ENCODE data around the gene MECP2. TPM values are rescaled to one million over a fixed set of nuclear protein-coding genes. Genes with fewer than 3 reads are reported as not detected.
"Not testable (repeated sequence)": the region's sequence is repeated elsewhere in the genome, so short reads cannot be mapped to it uniquely, and the experiment has no call there.

MECP2 gene
- total and polyA plus RNA-seq, 4 experiments from 2014 or later: 9.5 to 108 (median 65.0) TPM

DNA sequence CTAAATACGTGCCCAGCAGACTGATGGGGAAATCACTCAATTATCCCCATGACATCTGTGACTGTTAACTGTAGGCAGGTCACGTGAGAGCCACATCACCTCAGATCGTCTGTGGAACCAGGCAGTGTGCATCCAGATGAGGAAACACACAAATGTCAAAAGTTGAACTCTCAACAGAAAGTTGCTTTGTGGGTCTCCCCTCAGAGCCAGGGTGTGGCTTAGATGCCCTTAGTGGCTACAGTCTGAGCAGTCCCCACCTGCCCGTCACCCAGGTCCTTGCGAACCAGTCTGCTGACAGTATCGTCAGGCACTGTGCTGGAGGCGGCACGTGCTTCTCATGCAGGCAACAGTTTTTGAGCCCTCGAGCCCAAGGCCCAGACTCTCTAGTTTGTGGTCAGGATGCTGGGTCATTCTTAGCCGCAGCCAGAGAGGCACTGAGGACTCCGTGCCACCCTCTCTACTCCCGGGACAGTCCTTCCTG, 114.2 kb downstream of the MECP2 start:
- H3K27me3 Mint-ChIP-seq: no peaks in the 10 kb centered on the region
- Histone ChIP-seq H3K4me3 (ENCODE audit: low read length in 2 of 2) (no peak overlapping the region), H3K36me3 (ENCODE audit: insufficient read depth, low read length) (no peaks in the 10 kb centered on the region), H3K27ac (ENCODE audit: low read depth, low read length) (peak overlapping the region; percentile 52), H3K9me3 (ENCODE audit: control insufficient read depth in 1 of 2, low read length in 2 of 2) (no peaks in the 10 kb centered on the region), H3K4me1 (ENCODE audit: insufficient read depth, low read length) (peaks cover 60% of the 10 kb centered on the region), H3K27me3 (ENCODE audit: insufficient read depth, low read length) (no peaks in the 10 kb centered on the region)
- peak overlapping the region; percentile 90 to 97 (median 95) for H3K27ac Mint-ChIP-seq
- no peaks in the 10 kb centered on the region for H3K9me3 Mint-ChIP-seq
- POLR2A ChIA-PET (ENCODE audit: partially characterized antibody): interaction anchor here (0.9 to 5.8 kb wide), 4 partner anchors 12 to 36 kb away, joined by 4 to 129 read pairs (median 37); partner anchors contain the start of genes HCFC1, IRAK1 and TMEM187
- intact Hi-C loops (cut with micrococcal nuclease): loop anchor here (5.0 kb wide), 1 partner anchor 114 kb away; the partner anchor contains the start of gene MECP2
- H3K4me1 Mint-ChIP-seq: peaks cover 22 to 71% (median 40%) of the 10 kb centered on the region in 4 donors
- peak in 1 of 5 donors; percentile 43 for DNase-seq
- no peaks in the 10 kb centered on the region for H3K36me3 Mint-ChIP-seq
- CTCF ChIA-PET (ENCODE audit: partially characterized antibody): no interaction called here
- peak overlapping the region in 6 of 8 donors; percentile 45 to 91 (median 58) for H3K4me3 Mint-ChIP-seq

DNA sequence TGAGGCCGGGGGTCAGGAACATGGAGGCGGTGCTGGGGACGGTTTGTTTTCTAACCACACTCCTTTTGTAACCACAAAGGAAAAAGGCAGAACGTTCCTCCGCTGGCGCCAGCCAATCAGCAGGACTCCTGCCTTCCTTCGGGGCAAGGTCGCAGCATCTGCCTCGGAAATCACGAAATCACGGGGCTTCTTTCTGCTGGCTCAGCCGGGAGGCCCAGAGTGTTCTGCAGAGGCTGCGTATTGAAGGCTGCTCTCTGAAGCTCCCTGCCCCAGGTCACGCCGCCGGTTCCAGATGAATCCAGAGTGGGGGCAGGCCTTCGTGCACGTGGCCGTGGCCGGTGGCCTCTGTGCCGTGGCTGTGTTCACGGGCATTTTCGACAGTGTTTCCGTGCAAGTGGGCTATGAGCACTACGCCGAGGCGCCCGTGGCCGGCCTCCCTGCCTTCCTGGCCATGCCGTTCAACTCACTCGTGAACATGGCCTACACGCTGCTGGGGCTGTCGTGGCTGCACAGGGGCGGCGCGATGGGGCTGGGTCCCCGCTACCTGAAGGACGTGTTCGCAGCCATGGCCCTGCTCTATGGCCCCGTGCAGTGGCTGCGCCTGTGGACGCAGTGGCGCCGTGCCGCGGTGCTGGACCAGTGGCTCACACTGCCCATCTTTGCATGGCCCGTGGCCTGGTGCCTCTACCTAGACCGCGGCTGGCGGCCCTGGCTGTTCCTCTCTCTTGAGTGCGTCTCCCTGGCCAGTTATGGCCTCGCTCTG, 115.6 kb downstream of the MECP2 start:
- peak overlapping the region; percentile 90 to 97 (median 94) for H3K27ac Mint-ChIP-seq
- H3K4me1 ChIP-seq (ENCODE audit: insufficient read depth, low read length): peaks cover 56% of the 10 kb centered on the region
- intact Hi-C loops (cut with micrococcal nuclease): loop anchor here (1.0 to 5.0 kb wide), 2 partner anchors 10 to 115 kb away; partner anchors contain the start of genes MECP2 and TMEM187
- ChIA-PET POLR2A (ENCODE audit: partially characterized antibody) (interaction anchor here (0.9 to 5.8 kb wide), 12 partner anchors 8 to 566 kb away, joined by 3 to 129 read pairs (median 4); partner anchors contain the start of genes ARHGAP4, HCFC1, IKBKG and IRAK1), CTCF (ENCODE audit: partially characterized antibody) (interaction anchor here (0.6 to 1.1 kb wide), 4 partner anchors 11 to 34 kb away, joined by 3 to 6 read pairs (median 3); partner anchors contain the start of gene HCFC1)
- H3K9me3 Mint-ChIP-seq: no peaks in the 10 kb centered on the region
- H3K27me3 Mint-ChIP-seq: no peaks in the 10 kb centered on the region
- peak overlapping the region; percentile 59 to 86 (median 74) for H3K4me3 Mint-ChIP-seq
- DNase-seq: peak; percentile 64 to 72 (median 68)
- no peaks in the 10 kb centered on the region for H3K36me3 Mint-ChIP-seq
- H3K4me3 ChIP-seq (ENCODE audit: low read length in 2 of 2): peak overlapping the region in 1 of 2 donors; percentile 19
- H3K9me3 ChIP-seq (ENCODE audit: control insufficient read depth in 1 of 2, low read length in 2 of 2): no peaks in the 10 kb centered on the region
- no peaks in the 10 kb centered on the region for H3K36me3 ChIP-seq (ENCODE audit: insufficient read depth, low read length)
- H3K27ac ChIP-seq (ENCODE audit: low read depth, low read length): peak overlapping the region; percentile 52
- H3K27me3 ChIP-seq (ENCODE audit: insufficient read depth, low read length): no peaks in the 10 kb centered on the region
- peaks cover 22 to 67% (median 40%) of the 10 kb centered on the region in 4 donors for H3K4me1 Mint-ChIP-seq

DNA sequence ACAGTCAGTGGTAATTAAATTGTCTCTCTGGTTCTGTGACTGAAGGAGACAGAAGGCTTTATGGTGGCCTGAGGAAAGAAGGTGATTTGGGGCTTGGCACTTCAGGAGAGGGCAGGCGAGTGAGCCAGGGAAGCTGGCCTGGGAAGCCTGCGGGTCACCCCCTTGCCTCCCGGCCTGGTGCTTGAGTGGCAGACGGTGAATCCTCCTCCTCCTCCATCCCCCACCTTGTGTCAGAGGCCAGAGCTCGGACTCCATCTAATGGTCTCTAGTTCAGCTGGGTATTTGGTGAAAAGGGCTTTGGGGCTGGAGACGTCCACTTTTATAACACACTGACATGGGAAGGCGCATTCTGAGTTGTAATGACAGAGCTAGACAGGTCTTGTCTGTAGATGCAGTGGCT, 116.3 kb downstream of the MECP2 start:
- intact Hi-C loops (cut with micrococcal nuclease): loop anchor here (1.0 to 5.0 kb wide), 2 partner anchors 9 to 116 kb away; partner anchors contain the start of genes MECP2 and TMEM187
- POLR2A ChIA-PET (ENCODE audit: partially characterized antibody): interaction anchor here (1.0 to 5.8 kb wide), 13 partner anchors 9 to 566 kb away, joined by 3 to 129 read pairs (median 5); partner anchors contain the start of genes ARHGAP4, HCFC1, IKBKG and IRAK1
- Mint-ChIP-seq H3K27ac (peak overlapping the region; percentile 89 to 97 (median 94)), H3K9me3 (no peaks in the 10 kb centered on the region), H3K4me3 (peak overlapping the region; percentile 59 to 86 (median 74)), H3K27me3 (no peaks in the 10 kb centered on the region), H3K36me3 (no peaks in the 10 kb centered on the region), H3K4me1 (peaks cover 22 to 63% (median 40%) of the 10 kb centered on the region in 4 donors)
- peak overlapping the region; percentile 52 for H3K27ac ChIP-seq (ENCODE audit: low read depth, low read length)
- H3K27me3 ChIP-seq (ENCODE audit: insufficient read depth, low read length): no peaks in the 10 kb centered on the region
- no peaks in the 10 kb centered on the region for H3K9me3 ChIP-seq (ENCODE audit: control insufficient read depth in 1 of 2, low read length in 2 of 2)
- no peaks in the 10 kb centered on the region for H3K36me3 ChIP-seq (ENCODE audit: insufficient read depth, low read length)
- H3K4me3 ChIP-seq (ENCODE audit: low read length in 2 of 2): no peak overlapping the region
- peaks cover 49% of the 10 kb centered on the region for H3K4me1 ChIP-seq (ENCODE audit: insufficient read depth, low read length)
- no peak for DNase-seq
- CTCF ChIA-PET (ENCODE audit: partially characterized antibody): interaction anchor here (0.6 to 1.5 kb wide), 5 partner anchors 10 to 392 kb away, joined by 3 to 6 read pairs (median 3); partner anchors contain the start of gene HCFC1

DNA sequence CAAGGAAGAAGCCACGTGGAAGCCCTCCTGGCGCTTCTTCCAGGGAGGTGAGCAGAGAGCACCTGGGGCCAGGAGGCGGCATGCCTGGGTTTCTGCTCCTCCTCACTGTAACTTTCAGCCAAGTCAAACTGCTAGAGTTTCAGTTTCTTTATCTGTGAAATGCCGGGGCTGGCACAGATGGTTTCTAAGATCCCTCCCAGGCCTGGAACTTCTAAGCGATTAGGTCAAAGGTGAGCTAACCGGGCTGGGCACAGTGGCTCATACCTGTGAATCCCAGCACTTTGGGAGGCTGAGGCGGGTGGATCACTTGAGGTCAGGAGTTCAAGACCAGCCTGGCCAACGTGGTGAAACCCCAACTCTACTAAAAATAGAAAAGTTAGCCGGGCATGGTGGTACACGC, 117.1 kb downstream of the MECP2 start:
- peak overlapping the region; percentile 52 for H3K27ac ChIP-seq (ENCODE audit: low read depth, low read length)
- H3K9me3 ChIP-seq (ENCODE audit: control insufficient read depth in 1 of 2, low read length in 2 of 2); H3K4me3 ChIP-seq (ENCODE audit: low read length in 2 of 2); H3K36me3 ChIP-seq (ENCODE audit: insufficient read depth, low read length); H3K27me3 ChIP-seq (ENCODE audit: insufficient read depth, low read length); H3K27me3 Mint-ChIP-seq; H3K36me3 Mint-ChIP-seq; H3K9me3 Mint-ChIP-seq: not testable (repeated sequence)
- DNase-seq: peak in 1 of 5 donors; percentile 56
- ChIA-PET POLR2A (ENCODE audit: partially characterized antibody) (interaction anchor here (1.0 to 5.8 kb wide), 10 partner anchors 8 to 567 kb away, joined by 3 to 129 read pairs (median 6); partner anchors contain the start of genes ARHGAP4, HCFC1, IKBKG and IRAK1), CTCF (ENCODE audit: partially characterized antibody) (interaction anchor here (1.1 to 1.5 kb wide), 3 partner anchors 12 to 392 kb away, joined by 3 to 5 read pairs (median 3); no protein-coding TSS in a partner anchor)
- H3K4me1 ChIP-seq (ENCODE audit: insufficient read depth, low read length): peaks cover 47% of the 10 kb centered on the region
- intact Hi-C loops (cut with micrococcal nuclease): loop anchor here (5.0 kb wide), 1 partner anchor 117 kb away; the partner anchor contains the start of gene MECP2
- peak overlapping the region; percentile 93 to 97 (median 94) for H3K27ac Mint-ChIP-seq
- H3K4me1 Mint-ChIP-seq: peaks cover 25 to 62% (median 42%) of the 10 kb centered on the region in 4 donors
- H3K4me3 Mint-ChIP-seq: peak overlapping the region; percentile 64 to 87 (median 78)

DNA sequence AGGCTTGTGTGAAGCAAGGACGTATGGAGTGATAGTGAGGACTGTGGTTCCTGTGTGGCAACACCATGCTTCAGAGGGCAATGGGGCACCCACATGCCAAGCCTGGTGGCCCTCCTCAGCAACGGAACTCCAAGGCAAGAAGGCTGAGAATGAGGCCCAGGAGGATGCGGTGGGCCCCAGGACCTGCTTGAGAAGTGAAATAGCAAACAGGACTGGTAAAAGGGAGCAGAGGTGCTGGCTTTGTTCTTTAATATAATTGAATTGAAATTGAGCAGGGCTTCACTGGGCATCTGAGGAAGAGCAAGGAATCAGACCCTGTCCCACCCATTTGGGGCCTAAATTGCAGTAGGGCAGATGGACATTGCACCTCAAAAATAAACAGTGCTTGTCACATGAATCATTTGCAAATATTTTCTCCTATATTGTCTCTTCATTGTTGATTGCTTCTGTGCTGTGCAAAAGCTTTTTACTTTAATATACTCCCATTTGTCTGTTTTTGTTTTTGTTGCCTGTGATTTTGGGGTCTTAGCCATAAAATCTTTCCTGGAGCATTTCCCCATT, 122.7 kb downstream of the MECP2 start:
- peaks cover 0 to 8% of the 10 kb centered on the region in 2 donors for H3K36me3 Mint-ChIP-seq
- H3K27me3 ChIP-seq (ENCODE audit: insufficient read depth, low read length): no peaks in the 10 kb centered on the region
- peak overlapping the region; percentile 48 to 97 (median 89) for H3K27ac Mint-ChIP-seq
- ChIA-PET POLR2A (ENCODE audit: partially characterized antibody) (interaction anchor here (1.1 to 10.3 kb wide), 4 partner anchors 11 to 50 kb away, joined by 5 to 176 read pairs (median 64); partner anchors contain the start of genes ARHGAP4 and IRAK1), CTCF (ENCODE audit: partially characterized antibody) (no interaction called here)
- H3K4me1 ChIP-seq (ENCODE audit: insufficient read depth, low read length): peaks cover 19% of the 10 kb centered on the region
- H3K4me1 Mint-ChIP-seq: peaks cover 11 to 32% (median 23%) of the 10 kb centered on the region in 4 donors
- H3K27me3 Mint-ChIP-seq: peaks cover 0 to 1% of the 10 kb centered on the region in 2 donors
- no peak for DNase-seq
- peak overlapping the region in 1 of 2 donors; percentile 16 for H3K4me3 ChIP-seq (ENCODE audit: low read length in 2 of 2)
- H3K4me3 Mint-ChIP-seq: peak overlapping the region; percentile 36 to 87 (median 68)
- intact Hi-C loops (cut with micrococcal nuclease): loop anchor here (5.0 to 10.0 kb wide), 2 partner anchors 37 to 400 kb away; partner anchors contain the start of genes EMD and FLNA
- H3K9me3 ChIP-seq (ENCODE audit: control insufficient read depth in 1 of 2, low read length in 2 of 2): no peaks in the 10 kb centered on the region
- peaks cover 0 to 3% (median 0%) of the 10 kb centered on the region in 8 donors for H3K9me3 Mint-ChIP-seq
- peak overlapping the region; percentile 99 for H3K27ac ChIP-seq (ENCODE audit: low read depth, low read length)
- H3K36me3 ChIP-seq (ENCODE audit: insufficient read depth, low read length): no peaks in the 10 kb centered on the region

DNA sequence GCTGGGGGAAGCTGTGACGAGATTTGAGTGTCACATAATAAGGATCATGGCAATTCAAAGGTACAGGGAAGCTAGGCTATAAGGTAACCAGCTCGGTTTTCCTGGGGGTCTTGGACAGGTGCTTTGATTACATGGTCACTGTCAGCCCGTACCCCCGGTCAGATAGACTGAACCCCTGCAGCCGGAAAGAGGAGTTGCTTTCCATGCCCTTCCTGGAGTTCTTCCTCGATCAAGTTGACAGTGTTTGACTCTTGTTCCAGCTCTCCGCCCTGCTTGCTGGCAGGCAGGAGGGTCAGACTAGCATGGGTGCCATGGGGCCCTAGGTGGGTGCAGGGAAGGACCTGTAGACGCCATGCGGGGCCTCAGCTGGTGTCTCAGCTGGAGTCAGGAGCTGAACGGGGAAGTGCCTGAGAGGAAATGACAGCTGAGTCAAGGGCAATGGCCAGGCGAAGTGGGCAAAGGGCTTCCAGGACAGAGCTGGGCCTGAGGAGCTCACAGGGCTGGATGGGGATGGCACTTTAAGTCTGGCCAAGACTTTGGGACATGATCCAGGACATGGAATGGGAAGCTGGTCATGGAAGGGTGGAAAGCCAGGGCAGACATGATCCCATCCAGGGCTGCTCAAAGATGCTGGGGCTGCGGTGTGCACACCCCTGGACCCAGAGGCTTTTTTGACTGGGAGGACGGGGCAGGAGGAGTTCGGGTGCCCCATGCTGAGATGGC, 123.4 kb downstream of the MECP2 start:
- peaks cover 0 to 3% (median 0%) of the 10 kb centered on the region in 8 donors for H3K9me3 Mint-ChIP-seq
- DNase-seq: no peak
- H3K36me3 ChIP-seq (ENCODE audit: insufficient read depth, low read length): no peaks in the 10 kb centered on the region
- peaks cover 0 to 1% of the 10 kb centered on the region in 2 donors for H3K27me3 Mint-ChIP-seq
- H3K4me1 ChIP-seq (ENCODE audit: insufficient read depth, low read length): peaks cover 19% of the 10 kb centered on the region
- peak overlapping the region in 1 of 2 donors; percentile 16 for H3K4me3 ChIP-seq (ENCODE audit: low read length in 2 of 2)
- CTCF ChIA-PET (ENCODE audit: partially characterized antibody): interaction anchor here (0.9 to 1.0 kb wide), 2 partner anchors 46 to 77 kb away, joined by 3 read pairs; no protein-coding TSS in a partner anchor
- peak overlapping the region; percentile 72 to 97 (median 93) for H3K27ac Mint-ChIP-seq
- H3K9me3 ChIP-seq (ENCODE audit: control insufficient read depth in 1 of 2, low read length in 2 of 2): no peaks in the 10 kb centered on the region
- peak overlapping the region; percentile 99 for H3K27ac ChIP-seq (ENCODE audit: low read depth, low read length)
- POLR2A ChIA-PET (ENCODE audit: partially characterized antibody): interaction anchor here (1.1 to 10.3 kb wide), 7 partner anchors 6 to 424 kb away, joined by 3 to 176 read pairs (median 61); partner anchors contain the start of genes ARHGAP4, IRAK1 and RPL10
- peaks cover 11 to 32% (median 25%) of the 10 kb centered on the region in 4 donors for H3K4me1 Mint-ChIP-seq
- peaks cover 0 to 11% of the 10 kb centered on the region in 2 donors for H3K36me3 Mint-ChIP-seq
- intact Hi-C loops (cut with micrococcal nuclease): loop anchor here (5.0 to 10.0 kb wide), 2 partner anchors 38 to 401 kb away; partner anchors contain the start of genes EMD and FLNA
- no peaks in the 10 kb centered on the region for H3K27me3 ChIP-seq (ENCODE audit: insufficient read depth, low read length)
- peak overlapping the region; percentile 61 to 92 (median 83) for H3K4me3 Mint-ChIP-seq

Data from CD4-positive, alpha-beta memory T cell (primary cell).